Tibial nerve (tissue), 4 donors: ENCODE data around the gene RNF111. TPM values are rescaled to one million over a fixed set of nuclear protein-coding genes. Genes with fewer than 3 reads are reported as not detected.

Experiments
- DNase-seq, 2 donors: peaks; one replicate each; pipeline ENCODE4 v3.0.0-alpha.2; 2019; ENCODE audit warnings: low spot score in 2 of 2
- H3K27ac ChIP-seq, 4 donors: fragments of 200-600 bp; sonication (generic) in 3 of 4; one replicate each; pipeline ENCODE4 v1.5.1; 2017 to 2019; ENCODE audit warnings: mild to moderate bottlenecking in 1 of 4
- H3K27me3 ChIP-seq, 2 donors: fragments of 200-600 bp; sonication (generic) in 1 of 2; one replicate each; pipeline versions ENCODE4 v1.5.1 to v1.6.0; 2017 to 2019
- H3K36me3 ChIP-seq, 3 donors: fragments of 200-600 bp; sonication (generic); one replicate each; pipeline ENCODE4 v1.5.1; 2018 to 2019
- H3K4me1 ChIP-seq, 4 donors: fragments of 200-600 bp; sonication (generic) in 3 of 4; one replicate each; pipeline ENCODE4 v1.5.1; 2017 to 2019
- H3K4me3 ChIP-seq, 4 donors: fragments of 200-600 bp; sonication (generic) in 3 of 4; one replicate each; pipeline ENCODE4 v1.5.1; 2017 to 2019; ENCODE audit warnings: mild to moderate bottlenecking in 1 of 4, moderate library complexity in 1 of 4
- H3K9me3 ChIP-seq, 4 donors: fragments of 200-600 bp; sonication (generic) in 3 of 4; one replicate each; pipeline ENCODE4 v1.5.1; 2017 to 2019
- CTCF ChIP-seq, 5 experiments: fragments of 200-600 bp in 3 of 5; fragments of 450-650 bp in 2 of 5; sonication (generic) in 3 of 5; IDR thresholded peaks; one replicate each; pipeline ENCODE4 v1.5.1; 2016 to 2019; ENCODE audit warnings: antibody characterized with exemption in 5 of 5, mild to moderate bottlenecking in 3 of 5, moderate library complexity in 2 of 5
- EP300 ChIP-seq, 2 donors: sonication (generic); formaldehyde crosslinking; IDR thresholded peaks; one replicate each; pipeline ENCODE4 v1.6.1; 2017; ENCODE audit warnings: antibody characterized with exemption in 2 of 2, mild to moderate bottlenecking in 1 of 2
- POLR2A ChIP-seq, 2 donors: fragments of 450-650 bp; IDR thresholded peaks; one replicate each; pipeline ENCODE4 v1.6.1; 2017; ENCODE audit warnings: antibody characterized with exemption in 2 of 2, mild to moderate bottlenecking in 2 of 2, moderate library complexity in 2 of 2
- WGBS, 2 donors: methylation state at CpG; one replicate each; pipeline ENCODE4 v1.1.5; 2018; 5-methylcytosine and 5-hydroxymethylcytosine counted together
- total RNA-seq, 4 donors: library from RNA; depleted of rRNA; stranded (reverse); fragments of >200 nt; gene quantifications; one replicate each; pipeline ENCODE4 v1.1.0, GENCODE V29; 2016

Gene RNF111
- total RNA-seq, 4 donors from 2014 or later = 18.8 to 30.3 (median 20.6) TPM

- Histone ChIP-seq H3K4me1 (no peaks in the 10 kb centered on the region), H3K27ac (no peak overlapping the region), H3K9me3 (no peaks in the 10 kb centered on the region), H3K4me3 (no peak overlapping the region), H3K27me3 (no peaks in the 10 kb centered on the region), H3K36me3 (peaks cover 0 to 88% (median 5%) of the 10 kb centered on the region in 3 donors)
- WGBS, 2 donors = 97 to 100% methylated on average over 1 of the region's 1 CpG
- DNase-seq = no peak
- TF ChIP-seq CTCF (IDR thresholded peaks at IDR 0.05) (no peak), EP300 (IDR thresholded peaks at IDR 0.05) (no peak)
Observed at GRCh38 chr15:59094077-59094476, 106.6 kb downstream of the RNF111 start.

- TF ChIP-seq EP300 (IDR thresholded peaks at IDR 0.05) (no peak), CTCF (IDR thresholded peaks at IDR 0.05) (no peak), POLR2A (IDR thresholded peaks at IDR 0.05) (no peak)
- no peak overlapping the region for H3K4me3 ChIP-seq
- WGBS, 2 donors = 72 to 85% methylated on average over 3 of the region's 3 CpGs
- H3K4me1 ChIP-seq = no peaks in the 10 kb centered on the region
- H3K36me3 ChIP-seq = peaks cover 0 to 73% (median 5%) of the 10 kb centered on the region in 3 donors
- no peak overlapping the region for H3K27ac ChIP-seq
- DNase-seq = no peak
- no peaks in the 10 kb centered on the region for H3K27me3 ChIP-seq
- H3K9me3 ChIP-seq = no peaks in the 10 kb centered on the region
Observed at GRCh38 chr15:59096429-59096828, 109.0 kb downstream of the RNF111 start.

- 63 to 81% methylated on average over 2 of the region's 2 CpGs for WGBS, 2 donors
- H3K36me3 ChIP-seq = peaks cover 0 to 47% (median 0%) of the 10 kb centered on the region in 3 donors
- peaks cover 0 to 3% (median 0%) of the 10 kb centered on the region in 4 donors for H3K4me1 ChIP-seq
- TF ChIP-seq EP300 (IDR thresholded peaks at IDR 0.05) (no peak), CTCF (IDR thresholded peaks at IDR 0.05) (no peak), POLR2A (IDR thresholded peaks at IDR 0.05) (no peak)
- no peak overlapping the region for H3K4me3 ChIP-seq
- H3K27ac ChIP-seq = no peak overlapping the region
- H3K27me3 ChIP-seq = no peaks in the 10 kb centered on the region
- no peaks in the 10 kb centered on the region for H3K9me3 ChIP-seq
- DNase-seq = no peak
Observed at GRCh38 chr15:59099162-59099685, 111.8 kb downstream of the RNF111 start.

GRCh38 chr15:59104602-59104911 lies 117.1 kb downstream of the RNF111 start:
- no peaks in the 10 kb centered on the region for H3K27me3 ChIP-seq
- H3K4me3 ChIP-seq = peak overlapping the region in 3 of 4 donors; percentile 52 to 72 (median 66)
- peaks cover 0 to 13% (median 2%) of the 10 kb centered on the region in 4 donors for H3K4me1 ChIP-seq
- WGBS, 2 donors = 0 to 2% methylated on average over 9 of the region's 9 CpGs
- H3K27ac ChIP-seq = peak overlapping the region in 1 of 4 donors; percentile 10
- H3K36me3 ChIP-seq = peaks cover 0 to 9% (median 0%) of the 10 kb centered on the region in 3 donors
- H3K9me3 ChIP-seq = no peaks in the 10 kb centered on the region
- DNase-seq = no peak
- TF ChIP-seq CTCF (IDR thresholded peaks at IDR 0.05) (no peak), EP300 (IDR thresholded peaks at IDR 0.05) (no peak), POLR2A (IDR thresholded peaks at IDR 0.05) (no peak)

GRCh38 chr15:59104912-59105732 lies 117.7 kb downstream of the RNF111 start, which contains the start of gene CCNB2:
CCNB2 (plus strand) TSS chr15:59105146; CDS start chr15:59105269, 123 bp downstream.
- WGBS, 2 donors = 1 to 2% methylated on average over 48 to 57 of the region's 57 CpGs
- Histone ChIP-seq H3K4me3 (peak within 1 kb of the TSS; percentile 52 to 72 (median 60)), H3K9me3 (no peaks in the 10 kb centered on the region), H3K4me1 (peaks cover 0 to 13% (median 2%) of the 10 kb centered on the region in 4 donors), H3K27ac (peak within 1 kb of the TSS in 3 of 4 donors; percentile 10 to 45 (median 26)), H3K36me3 (peaks cover 0 to 4% (median 0%) of the 10 kb centered on the region in 3 donors), H3K27me3 (no peaks in the 10 kb centered on the region)
- TF ChIP-seq POLR2A (IDR thresholded peaks at IDR 0.05) (no peak), EP300 (IDR thresholded peaks at IDR 0.05) (peak in 1 of 2 donors; percentile 53), CTCF (IDR thresholded peaks at IDR 0.05) (peak in 1 of 5 experiments; percentile 8)
- peak; percentile 61 to 76 for DNase-seq
